IMR-90 (cell line): Measurements from ENCODE around the gene VEZT.

Experiments
- CEBPB ChIP-seq: IDR thresholded peaks from 2 replicates; pipeline ENCODE4 v1.6.1; 2012; ENCODE audit warnings: low read depth, low read length, improper control_type of control experiment
- CTCF ChIP-seq: conservative IDR thresholded peaks from 2 replicates; pipeline ENCODE4 v1.5.1; 2012; ENCODE audit warnings: mild to moderate bottlenecking, low read depth, low read length, improper control_type of control experiment
- ELK1 ChIP-seq: fragments of 150-350 bp; IDR thresholded peaks from 2 replicates; pipeline ENCODE4 v1.6.1; 2016; ENCODE audit warnings: low read depth, mild to moderate bottlenecking, low read length, moderate library complexity, borderline replicate concordance
- POLR2A ChIP-seq: IDR thresholded peaks from 2 replicates; pipeline ENCODE4 v1.6.1; 2012; ENCODE audit warnings: mild to moderate bottlenecking, low read depth, low read length

GRCh38 chr12:95282266-95282665, 64.7 kb downstream of the VEZT start:
- TF ChIP-seq CTCF = no peak
- TF ChIP-seq POLR2A = no peak
- no peak for TF ChIP-seq CEBPB
- TF ChIP-seq ELK1 = no peak
